DOHH2 (cell line): ENCODE results near the gene SCN5A.

Experiments
- H3F3A ChIP-seq: fragments of 200-600 bp; sonication (generic), shearing (Covaris generic); 2 replicates; pipeline ENCODE4 v1.6.0; 2016; ENCODE audit warnings: antibody characterized with exemption, mild to moderate bottlenecking; ENCODE audit not compliant: control insufficient read depth, insufficient read depth
- H3K27ac ChIP-seq: fragments of 200-600 bp; sonication (generic); 2 replicates; pipeline ENCODE4 v1.5.1; 2014; ENCODE audit warnings: low read depth, mild to moderate bottlenecking, low read length, moderate library complexity
- H3K27me3 ChIP-seq: fragments of 200-600 bp; sonication (generic); 2 replicates; pipeline ENCODE4 v1.6.1; 2014; ENCODE audit warnings: mild to moderate bottlenecking, low read length, mixed read lengths; ENCODE audit not compliant: control insufficient read depth
- H3K36me3 ChIP-seq: fragments of 200-600 bp; sonication (generic); 2 replicates; pipeline ENCODE4 v1.6.1; 2014; ENCODE audit warnings: mild to moderate bottlenecking, low read length, moderate library complexity, mixed read lengths; ENCODE audit not compliant: control insufficient read depth
- H3K4me1 ChIP-seq: fragments of 200-600 bp; sonication (generic); 2 replicates; pipeline ENCODE4 v1.6.1; 2014; ENCODE audit warnings: mild to moderate bottlenecking, low read length, mixed read lengths; ENCODE audit not compliant: control insufficient read depth
- H3K4me2 ChIP-seq: fragments of 200-600 bp; sonication (generic); 2 replicates; pipeline ENCODE4 v1.6.0; 2014; ENCODE audit warnings: mild to moderate bottlenecking, low read length, moderate library complexity
- H3K4me3 ChIP-seq: fragments of 200-600 bp; sonication (generic); 2 replicates; pipeline ENCODE4 v1.5.1; 2014; ENCODE audit warnings: mild to moderate bottlenecking, low read length, mixed read lengths
- H3K79me2 ChIP-seq: fragments of 200-600 bp; sonication (generic); 2 replicates; pipeline ENCODE4 v1.6.1; 2014; ENCODE audit warnings: mild to moderate bottlenecking, low read length, mixed read lengths; ENCODE audit not compliant: control insufficient read depth
- H3K9me2 ChIP-seq: fragments of 200-600 bp; sonication (generic); replicated peaks from 2 replicates; pipeline ENCODE4 v1.6.1; 2014; ENCODE audit warnings: mild to moderate bottlenecking, low read length, mixed read lengths; ENCODE audit not compliant: control insufficient read depth
- H3K9me3 ChIP-seq: fragments of 200-600 bp; sonication (generic); 2 replicates; pipeline ENCODE4 v1.6.1; 2014; ENCODE audit warnings: antibody characterized with exemption, low read length, mixed read lengths; ENCODE audit not compliant: control insufficient read depth, insufficient read depth
- H4K20me1 ChIP-seq: fragments of 200-600 bp; sonication (generic); 2 replicates; pipeline ENCODE4 v1.6.0; 2014; ENCODE audit warnings: low read depth, mild to moderate bottlenecking, antibody characterized with exemption, low read length, moderate library complexity; ENCODE audit not compliant: control insufficient read depth, insufficient read depth
- EZH2phosphoT487 ChIP-seq: fragments of 200-600 bp; sonication (generic); IDR thresholded peaks from 2 replicates; pipeline ENCODE4 v1.6.1; 2017; ENCODE audit warnings: borderline replicate concordance, mild to moderate bottlenecking, antibody characterized with exemption, low read length, moderate library complexity, mixed read lengths
- TF ChIP-seq, protein P1 (sequence below): fragments of 200-600 bp; sonication (generic); IDR thresholded peaks from one replicate; pipeline ENCODE4 v1.5.1; 2014; ENCODE audit warnings: antibody characterized with exemption, mild to moderate bottlenecking, low read depth, low read length; ENCODE audit not compliant: poor library complexity, severe bottlenecking

SCN5A gene

DNA sequence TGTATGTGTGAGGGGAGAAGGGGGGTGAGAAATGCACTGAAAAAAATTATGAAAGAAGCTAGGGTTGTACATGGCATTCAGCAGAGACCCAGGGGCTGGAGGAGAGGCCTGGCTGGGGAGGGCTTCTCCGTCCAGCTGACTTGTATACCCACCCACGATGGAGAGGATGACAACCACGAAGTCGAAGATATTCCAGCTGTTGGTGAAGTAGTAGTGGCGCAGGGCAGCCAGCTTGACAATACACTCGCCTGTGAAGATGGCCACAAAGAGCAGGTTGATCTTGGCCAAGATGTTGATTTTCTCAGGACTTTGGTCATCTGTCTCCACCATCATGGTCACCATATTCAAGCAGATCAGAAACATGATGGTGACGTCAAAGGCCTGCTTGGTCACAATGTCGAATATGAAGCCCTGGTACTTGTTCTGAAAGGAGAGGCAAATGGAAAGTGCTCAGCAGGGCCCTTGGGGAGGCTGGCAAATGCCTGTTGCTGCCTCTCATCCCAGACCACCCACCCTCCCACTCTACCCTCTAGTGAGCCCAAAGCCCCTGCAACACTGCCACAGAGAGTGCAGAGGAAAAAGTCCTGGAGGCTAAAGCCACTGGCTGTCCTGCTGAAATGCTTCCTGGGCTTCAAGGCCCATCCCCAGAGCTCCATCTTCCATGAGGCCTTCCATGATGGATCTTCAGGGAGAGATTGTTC is 95.2 kb downstream of the SCN5A start:
- no peak for TF ChIP-seq EZH2phosphoT487
- TF ChIP-seq, protein P1, sequence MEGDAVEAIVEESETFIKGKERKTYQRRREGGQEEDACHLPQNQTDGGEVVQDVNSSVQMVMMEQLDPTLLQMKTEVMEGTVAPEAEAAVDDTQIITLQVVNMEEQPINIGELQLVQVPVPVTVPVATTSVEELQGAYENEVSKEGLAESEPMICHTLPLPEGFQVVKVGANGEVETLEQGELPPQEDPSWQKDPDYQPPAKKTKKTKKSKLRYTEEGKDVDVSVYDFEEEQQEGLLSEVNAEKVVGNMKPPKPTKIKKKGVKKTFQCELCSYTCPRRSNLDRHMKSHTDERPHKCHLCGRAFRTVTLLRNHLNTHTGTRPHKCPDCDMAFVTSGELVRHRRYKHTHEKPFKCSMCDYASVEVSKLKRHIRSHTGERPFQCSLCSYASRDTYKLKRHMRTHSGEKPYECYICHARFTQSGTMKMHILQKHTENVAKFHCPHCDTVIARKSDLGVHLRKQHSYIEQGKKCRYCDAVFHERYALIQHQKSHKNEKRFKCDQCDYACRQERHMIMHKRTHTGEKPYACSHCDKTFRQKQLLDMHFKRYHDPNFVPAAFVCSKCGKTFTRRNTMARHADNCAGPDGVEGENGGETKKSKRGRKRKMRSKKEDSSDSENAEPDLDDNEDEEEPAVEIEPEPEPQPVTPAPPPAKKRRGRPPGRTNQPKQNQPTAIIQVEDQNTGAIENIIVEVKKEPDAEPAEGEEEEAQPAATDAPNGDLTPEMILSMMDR: no peak
- no peaks in the 10 kb centered on the region for H3K4me1 ChIP-seq
- H3K79me2 ChIP-seq: no peaks in the 10 kb centered on the region
- H4K20me1 ChIP-seq: no peaks in the 10 kb centered on the region
- no peaks in the 10 kb centered on the region for H3K9me2 ChIP-seq
- H3K36me3 ChIP-seq: no peaks in the 10 kb centered on the region
- no peak overlapping the region for H3K4me2 ChIP-seq
- H3K9me3 ChIP-seq: no peaks in the 10 kb centered on the region
- H3K4me3 ChIP-seq: no peak overlapping the region
- no peaks in the 10 kb centered on the region for H3K27me3 ChIP-seq
- H3K27ac ChIP-seq: no peak overlapping the region
- no peaks in the 10 kb centered on the region for H3F3A ChIP-seq

DNA sequence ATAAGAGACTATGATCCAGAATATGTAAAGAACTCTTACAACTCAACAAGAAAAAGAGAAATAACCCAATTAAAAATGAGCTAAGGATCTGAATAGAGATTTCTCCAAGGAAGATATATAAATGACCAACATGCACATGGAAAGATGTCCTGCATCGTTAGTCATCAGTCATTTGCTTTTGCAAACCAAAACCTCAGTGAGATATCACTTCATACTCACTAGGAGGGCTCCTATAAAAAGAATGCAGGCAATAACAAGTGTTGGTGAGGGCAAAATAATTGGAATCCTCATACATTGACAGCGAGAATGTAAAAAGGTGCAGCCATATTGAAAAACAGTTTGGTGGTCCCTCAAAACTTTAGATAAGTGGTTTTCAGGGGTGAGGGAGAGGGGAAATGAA is 96.4 kb downstream of the SCN5A start:
- no peaks in the 10 kb centered on the region for H3K9me3 ChIP-seq
- no peaks in the 10 kb centered on the region for H4K20me1 ChIP-seq
- H3K4me1 ChIP-seq: no peaks in the 10 kb centered on the region; the same call in 1 of the 2 replicates
- no peaks in the 10 kb centered on the region for H3F3A ChIP-seq
- no peak overlapping the region for H3K4me3 ChIP-seq
- no peaks in the 10 kb centered on the region for H3K36me3 ChIP-seq
- H3K4me2 ChIP-seq: no peak overlapping the region
- H3K27me3 ChIP-seq: no peaks in the 10 kb centered on the region
- TF ChIP-seq, protein P1: no peak
- TF ChIP-seq EZH2phosphoT487: no peak
- no peaks in the 10 kb centered on the region for H3K79me2 ChIP-seq
- H3K9me2 ChIP-seq: no peaks in the 10 kb centered on the region
- H3K27ac ChIP-seq: no peak overlapping the region

DNA sequence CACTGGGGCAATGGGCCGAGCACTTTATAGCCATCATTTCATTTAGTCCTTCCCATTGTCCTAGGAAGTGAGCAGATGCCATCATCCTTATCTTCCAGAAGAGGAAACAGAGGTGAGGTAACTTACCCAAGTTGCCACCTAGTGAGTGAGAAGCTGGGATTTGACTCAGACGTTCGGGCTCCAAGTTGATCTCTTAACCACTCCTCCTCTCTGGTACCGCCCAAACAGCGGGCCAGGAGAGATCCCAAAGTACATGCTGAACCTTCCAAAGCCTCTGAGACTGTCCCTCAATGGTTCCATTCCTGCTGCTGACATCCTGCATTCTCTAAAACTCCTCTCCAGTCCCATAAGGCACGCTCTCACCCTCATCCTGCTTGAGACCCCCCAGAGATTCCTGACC is 97.1 kb downstream of the SCN5A start:
- H3K9me3 ChIP-seq: no peaks in the 10 kb centered on the region
- H3K27me3 ChIP-seq: no peaks in the 10 kb centered on the region
- no peak overlapping the region for H3K4me3 ChIP-seq
- H3K4me2 ChIP-seq: no peak overlapping the region
- H3K79me2 ChIP-seq: no peaks in the 10 kb centered on the region
- no peaks in the 10 kb centered on the region for H4K20me1 ChIP-seq
- TF ChIP-seq, protein P1: no peak
- no peak for TF ChIP-seq EZH2phosphoT487
- no peaks in the 10 kb centered on the region; the same call in 1 of the 2 replicates for H3K4me1 ChIP-seq
- H3K36me3 ChIP-seq: no peaks in the 10 kb centered on the region
- no peaks in the 10 kb centered on the region for H3F3A ChIP-seq
- no peaks in the 10 kb centered on the region for H3K9me2 ChIP-seq
- H3K27ac ChIP-seq: no peak overlapping the region
